Ascending aorta (tissue), 2 donors: ENCODE measurements around the gene YTHDC1. TPM values are rescaled to one million over a fixed set of nuclear protein-coding genes. Genes with fewer than 3 reads are reported as not detected.

Experiments used
- DNase-seq, 2 donors: peaks; one replicate each; pipeline ENCODE4 v3.0.0-alpha.2; 2019; ENCODE audit warnings: low spot score in 2 of 2
- H3K27ac ChIP-seq, 2 donors: fragments of 200-600 bp; sonication (generic); one replicate each; pipeline ENCODE4 v1.5.1; 2016 to 2017; ENCODE audit warnings: mild to moderate bottlenecking in 1 of 2
- H3K27me3 ChIP-seq: fragments of 200-600 bp; sonication (generic); one replicate; pipeline ENCODE4 v1.5.1; 2017
- H3K36me3 ChIP-seq, 2 donors: fragments of 200-600 bp; sonication (generic); one replicate each; pipeline ENCODE4 v1.5.1; 2016
- H3K4me1 ChIP-seq, 2 donors: fragments of 200-600 bp; sonication (generic); one replicate each; pipeline ENCODE4 v1.5.1; 2016 to 2017; ENCODE audit warnings: mild to moderate bottlenecking in 1 of 2
- H3K4me3 ChIP-seq, 2 donors: fragments of 200-600 bp; sonication (generic); one replicate each; pipeline ENCODE4 v1.5.1; 2016 to 2017; ENCODE audit warnings: mild to moderate bottlenecking in 1 of 2
- H3K9me3 ChIP-seq, 2 donors: fragments of 200-600 bp; sonication (generic); one replicate each; pipeline ENCODE4 v1.5.1; 2016
- intact Hi-C: fragments of 100-400 bp; cut with DNase I; formaldehyde crosslinking; loops from one replicate; pipeline ENCODE4 v1.15.1; 2023
- total RNA-seq: library from RNA; depleted of rRNA; stranded (reverse); fragments of >200 nt; gene quantifications from one replicate; pipeline ENCODE4 v1.1.0, GENCODE V29; 2016
- TF ChIP-seq, protein P1 (sequence below), 3 experiments: fragments of 200-600 bp in 2 of 3; fragments of 450-650 bp in 1 of 3; sonication (generic) in 2 of 3; IDR thresholded peaks; one replicate each; pipeline ENCODE4 v1.5.1; 2016 to 2019; ENCODE audit warnings: antibody characterized with exemption in 3 of 3, mild to moderate bottlenecking in 1 of 3, moderate library complexity in 1 of 3

Gene YTHDC1
- total RNA-seq, 1 donor from 2014 or later: 17.6 TPM

DNA sequence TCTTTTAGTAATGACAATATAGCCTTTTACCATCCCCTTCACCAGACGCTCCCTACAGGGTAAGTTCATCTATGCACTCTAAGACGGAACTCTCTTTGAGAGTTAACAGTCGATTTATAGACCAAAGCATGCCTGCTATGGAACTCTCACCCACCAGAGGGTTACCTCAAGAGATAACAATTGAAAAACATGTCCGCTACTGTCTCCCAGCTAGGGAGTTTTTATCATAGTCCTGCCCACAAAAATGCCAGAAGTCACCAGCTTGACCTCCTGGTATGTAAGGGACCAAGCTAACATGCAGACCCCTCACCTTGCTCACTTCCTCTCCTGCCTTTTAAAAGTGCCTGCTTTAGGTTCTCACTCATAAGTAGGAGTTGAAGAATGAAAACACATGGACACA lies 16.7 kb upstream of the YTHDC1 start:
- no peaks in the 10 kb centered on the region for H3K36me3 ChIP-seq
- H3K4me3 ChIP-seq: no peak overlapping the region
- no peak for DNase-seq
- H3K27me3 ChIP-seq: no peaks in the 10 kb centered on the region
- intact Hi-C loops: no loop called here
- H3K4me1 ChIP-seq: peaks cover 0 to 6% of the 10 kb centered on the region in 2 donors
- no peaks in the 10 kb centered on the region for H3K9me3 ChIP-seq
- TF ChIP-seq, protein P1, sequence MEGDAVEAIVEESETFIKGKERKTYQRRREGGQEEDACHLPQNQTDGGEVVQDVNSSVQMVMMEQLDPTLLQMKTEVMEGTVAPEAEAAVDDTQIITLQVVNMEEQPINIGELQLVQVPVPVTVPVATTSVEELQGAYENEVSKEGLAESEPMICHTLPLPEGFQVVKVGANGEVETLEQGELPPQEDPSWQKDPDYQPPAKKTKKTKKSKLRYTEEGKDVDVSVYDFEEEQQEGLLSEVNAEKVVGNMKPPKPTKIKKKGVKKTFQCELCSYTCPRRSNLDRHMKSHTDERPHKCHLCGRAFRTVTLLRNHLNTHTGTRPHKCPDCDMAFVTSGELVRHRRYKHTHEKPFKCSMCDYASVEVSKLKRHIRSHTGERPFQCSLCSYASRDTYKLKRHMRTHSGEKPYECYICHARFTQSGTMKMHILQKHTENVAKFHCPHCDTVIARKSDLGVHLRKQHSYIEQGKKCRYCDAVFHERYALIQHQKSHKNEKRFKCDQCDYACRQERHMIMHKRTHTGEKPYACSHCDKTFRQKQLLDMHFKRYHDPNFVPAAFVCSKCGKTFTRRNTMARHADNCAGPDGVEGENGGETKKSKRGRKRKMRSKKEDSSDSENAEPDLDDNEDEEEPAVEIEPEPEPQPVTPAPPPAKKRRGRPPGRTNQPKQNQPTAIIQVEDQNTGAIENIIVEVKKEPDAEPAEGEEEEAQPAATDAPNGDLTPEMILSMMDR (IDR thresholded peaks at IDR 0.05): no peak
- H3K27ac ChIP-seq: no peak overlapping the region

DNA sequence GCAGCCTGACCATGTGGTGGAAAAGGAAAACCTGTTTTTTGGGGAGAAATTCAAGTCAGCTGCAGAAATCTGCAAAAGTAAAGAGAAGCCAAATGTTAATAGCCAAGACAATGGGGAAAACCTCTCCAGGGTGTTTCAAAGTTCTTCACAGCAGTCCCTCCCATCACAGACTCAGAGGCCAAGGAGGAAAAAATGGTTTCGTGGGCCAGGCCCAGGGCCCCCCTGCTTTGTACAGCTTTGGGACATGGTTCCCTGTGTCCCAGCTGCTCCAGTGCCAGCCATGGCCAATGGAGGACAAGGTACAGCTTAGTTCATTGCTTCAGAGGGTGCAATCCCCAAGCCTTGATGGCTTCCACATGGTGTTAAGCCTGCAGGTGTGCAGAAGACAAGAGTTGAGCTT lies 15.2 kb upstream of the YTHDC1 start:
- H3K4me1 ChIP-seq: peaks cover 0 to 6% of the 10 kb centered on the region in 2 donors
- TF ChIP-seq, protein P1 (IDR thresholded peaks at IDR 0.05): no peak
- no peak for DNase-seq
- no peak overlapping the region for H3K4me3 ChIP-seq
- no peaks in the 10 kb centered on the region for H3K9me3 ChIP-seq
- no peak overlapping the region for H3K27ac ChIP-seq
- intact Hi-C loops: no loop called here
- H3K36me3 ChIP-seq: no peaks in the 10 kb centered on the region
- H3K27me3 ChIP-seq: no peaks in the 10 kb centered on the region

DNA sequence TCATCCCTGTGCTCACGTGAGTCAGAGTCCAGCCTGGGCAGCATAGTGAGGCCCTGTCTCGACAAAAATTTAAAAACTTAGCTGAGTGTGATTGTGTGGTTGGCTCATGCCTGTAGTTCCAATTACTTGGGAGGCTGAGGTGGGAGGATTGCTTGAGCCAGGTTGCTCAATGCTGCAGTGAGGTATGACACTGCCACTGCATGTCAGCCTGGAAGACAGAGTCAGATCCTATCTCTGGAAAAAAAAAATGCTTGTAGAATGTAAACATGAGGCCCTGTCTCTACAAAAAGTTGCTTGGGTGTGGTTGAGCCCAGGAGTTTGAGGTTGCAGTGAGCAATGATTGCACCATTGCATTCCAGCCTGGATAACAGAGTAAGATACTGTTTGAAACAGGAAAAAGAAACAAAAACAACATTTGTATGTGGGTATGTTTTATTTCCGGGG lies 11.3 kb upstream of the YTHDC1 start:
- intact Hi-C loops: no loop called here
- TF ChIP-seq, protein P1 (IDR thresholded peaks at IDR 0.05): no peak
- no peak for DNase-seq

DNA sequence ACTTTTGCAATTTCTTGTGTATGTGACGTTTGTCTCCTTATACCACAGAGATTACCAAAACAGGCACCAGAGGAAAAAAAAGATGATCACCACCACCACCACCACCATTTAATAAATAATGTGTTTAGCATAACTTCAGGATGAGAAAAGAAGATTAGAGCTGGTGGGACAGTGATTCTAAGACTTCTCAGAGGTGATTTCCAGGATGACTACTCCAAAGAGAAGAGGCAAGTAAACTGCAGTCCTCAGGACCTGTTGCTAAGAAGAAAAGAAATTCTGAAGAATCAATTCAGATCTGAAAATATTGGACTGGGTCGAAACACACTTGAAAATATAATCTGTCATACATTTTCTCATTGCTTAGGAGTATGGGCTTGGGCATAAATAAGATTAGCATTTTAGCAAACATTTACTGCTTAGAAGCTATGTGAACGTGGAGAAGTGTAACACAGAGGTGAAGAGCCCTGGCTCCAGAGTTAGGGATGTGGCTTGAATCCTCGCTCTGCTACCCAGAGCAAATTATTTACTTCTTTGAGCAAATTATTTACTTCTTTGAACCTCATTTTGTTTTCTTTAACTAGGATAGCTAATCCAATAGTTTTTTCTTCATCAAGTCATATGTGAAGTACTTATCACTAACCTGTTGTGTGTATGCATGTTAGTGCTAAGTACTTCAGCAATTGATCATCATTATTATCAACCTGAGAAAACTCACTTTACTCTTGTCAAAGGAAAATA lies 10.5 kb upstream of the YTHDC1 start:
- intact Hi-C loops: no loop called here
- Histone ChIP-seq H3K36me3 (no peaks in the 10 kb centered on the region), H3K27ac (no peak overlapping the region), H3K9me3 (no peaks in the 10 kb centered on the region), H3K4me1 (no peaks in the 10 kb centered on the region), H3K4me3 (no peak overlapping the region), H3K27me3 (no peaks in the 10 kb centered on the region)
- TF ChIP-seq, protein P1 (IDR thresholded peaks at IDR 0.05): no peak
- DNase-seq: no peak

More for the DNA sequence above, 11.3 kb upstream of the YTHDC1 start:
- H3K9me3 ChIP-seq: no peaks in the 10 kb centered on the region
- no peak overlapping the region for H3K27ac ChIP-seq
- H3K4me1 ChIP-seq: no peaks in the 10 kb centered on the region
- H3K27me3 ChIP-seq: no peaks in the 10 kb centered on the region
- no peak overlapping the region for H3K4me3 ChIP-seq
- H3K36me3 ChIP-seq: no peaks in the 10 kb centered on the region

DNA sequence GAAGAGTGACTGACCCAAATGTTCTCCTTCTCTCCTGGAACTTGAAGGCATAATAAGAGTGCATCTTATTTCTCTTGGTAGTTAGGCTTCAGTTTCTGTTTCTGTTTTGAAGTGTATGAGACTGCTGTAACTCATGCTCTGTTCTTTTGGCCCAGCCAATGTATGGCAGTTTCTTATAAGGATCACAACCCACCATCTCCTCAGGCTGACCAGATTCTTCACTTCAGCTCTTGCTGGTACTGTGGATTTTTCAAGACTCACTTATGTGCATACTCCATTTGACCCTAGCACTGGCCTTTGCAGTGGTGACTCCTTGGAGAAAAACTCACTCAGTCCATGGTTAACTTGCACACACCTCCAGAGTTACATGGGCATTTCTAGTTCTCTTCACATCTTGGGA lies 9.6 kb upstream of the YTHDC1 start:
- H3K4me1 ChIP-seq: no peaks in the 10 kb centered on the region
- TF ChIP-seq, protein P1 (IDR thresholded peaks at IDR 0.05): no peak
- H3K4me3 ChIP-seq: no peak overlapping the region
- DNase-seq: no peak
- no peaks in the 10 kb centered on the region for H3K27me3 ChIP-seq
- no peak overlapping the region for H3K27ac ChIP-seq
- no peaks in the 10 kb centered on the region for H3K9me3 ChIP-seq
- intact Hi-C loops: no loop called here
- H3K36me3 ChIP-seq: no peaks in the 10 kb centered on the region
